CD14-positive monocyte (primary cell): Measurements from ENCODE around the gene CCNJ. TPM values are rescaled to one million over a fixed set of nuclear protein-coding genes. Genes with fewer than 3 reads are reported as not detected.

Source experiments
- DNase-seq, 3 donors: peaks; one replicate each; pipeline ENCODE4 v3.0.0-alpha.2; 2011 to 2022
- H2AFZ ChIP-seq: 2 replicates; pipeline ENCODE4 v1.6.0; 2012; ENCODE audit warnings: mild to moderate bottlenecking, low read depth, low read length, inconsistent platforms; ENCODE audit not compliant: insufficient read depth, poor library complexity, severe bottlenecking
- H3K27ac ChIP-seq, 2 donors: 1 replicate in 1 of 2; 2 replicates in 1 of 2; pipeline ENCODE4 v1.5.1; 2012 to 2013; ENCODE audit warnings: low read length in 2 of 2, control low read depth in 1 of 2, inconsistent platforms in 1 of 2, low read depth in 1 of 2, mild to moderate bottlenecking in 1 of 2
- H3K27me3 ChIP-seq, 2 donors: one replicate each; pipeline versions ENCODE4 v1.6.0 to v1.6.1; 2011 to 2013; ENCODE audit warnings: low read length in 2 of 2; ENCODE audit not compliant: control insufficient read depth in 2 of 2, insufficient read depth in 2 of 2
- H3K36me3 ChIP-seq, 2 donors: replicated peaks in 1 of 2; 1 replicate in 1 of 2; 2 replicates in 1 of 2; pipeline versions ENCODE4 v1.5.1 to v1.6.1; 2012 to 2013; ENCODE audit warnings: low read length in 2 of 2, control low read depth in 1 of 2, inconsistent platforms in 1 of 2, mild to moderate bottlenecking in 1 of 2; ENCODE audit not compliant: insufficient read depth in 2 of 2, control insufficient read depth in 1 of 2
- H3K4me1 ChIP-seq, 2 donors: 1 replicate in 1 of 2; 2 replicates in 1 of 2; pipeline versions ENCODE4 v1.5.1 to v1.6.1; 2012 to 2013; ENCODE audit warnings: low read length in 2 of 2, control low read depth in 1 of 2, inconsistent platforms in 1 of 2, mild to moderate bottlenecking in 1 of 2, moderate library complexity in 1 of 2; ENCODE audit not compliant: insufficient read depth in 2 of 2, control insufficient read depth in 1 of 2
- H3K4me2 ChIP-seq: replicated peaks from 2 replicates; pipeline ENCODE3; 2012; ENCODE audit warnings: low read length, moderate library complexity, mild to moderate bottlenecking; ENCODE audit not compliant: poor library complexity, severe bottlenecking; ENCODE audit errors: extremely low read depth
- H3K4me3 ChIP-seq, 3 experiments: fragments of 200-600 bp in 1 of 3; sonication (generic) in 1 of 3; replicated peaks in 1 of 3; 1 replicate in 2 of 3; 2 replicates in 1 of 3; pipeline ENCODE4 v1.5.1; 2011 to 2013; ENCODE audit warnings: low read length in 3 of 3, mild to moderate bottlenecking in 3 of 3, control low read depth in 2 of 3, low read depth in 2 of 3, inconsistent platforms in 1 of 3, moderate library complexity in 1 of 3
- H3K79me2 ChIP-seq: 2 replicates; pipeline ENCODE4 v1.6.0; 2012; ENCODE audit warnings: mild to moderate bottlenecking, control low read depth, inconsistent platforms, low read length, moderate library complexity; ENCODE audit not compliant: insufficient read depth
- H3K9ac ChIP-seq: 2 replicates; pipeline ENCODE4 v1.6.0; 2017; ENCODE audit warnings: low read length, mild to moderate bottlenecking; ENCODE audit not compliant: insufficient read depth, poor library complexity, severe bottlenecking
- H3K9me3 ChIP-seq, 2 donors: replicated peaks in 1 of 2; 1 replicate in 1 of 2; 2 replicates in 1 of 2; pipeline versions ENCODE4 v1.5.1 to v1.6.1; 2012 to 2013; ENCODE audit warnings: low read length in 2 of 2, control low read depth in 1 of 2; ENCODE audit not compliant: control insufficient read depth in 1 of 2, insufficient read depth in 1 of 2
- H4K20me1 ChIP-seq: 2 replicates; pipeline ENCODE4 v1.6.0; 2012; ENCODE audit warnings: mild to moderate bottlenecking, low read length, control low read depth, moderate library complexity; ENCODE audit not compliant: insufficient read depth
- H3K27ac Mint-ChIP-seq, 7 donors: one replicate each; pipeline ENCODE4 v1.8.0; 2020; ENCODE audit warnings: mild to moderate bottlenecking in 7 of 7, mixed read lengths in 7 of 7, moderate library complexity in 6 of 7, inconsistent platforms in 2 of 7
- H3K27me3 Mint-ChIP-seq, 3 donors: one replicate each; pipeline ENCODE4 v1.8.0; 2021 to 2022; ENCODE audit warnings: low read depth in 3 of 3, mild to moderate bottlenecking in 3 of 3, mixed read lengths in 3 of 3, moderate library complexity in 3 of 3, inconsistent platforms in 1 of 3
- H3K36me3 Mint-ChIP-seq, 2 donors: one replicate each; pipeline ENCODE4 v1.8.0; 2020; ENCODE audit warnings: mixed read lengths in 2 of 2, inconsistent platforms in 1 of 2, mild to moderate bottlenecking in 1 of 2
- H3K4me1 Mint-ChIP-seq: one replicate; pipeline ENCODE4 v1.8.0; 2020; ENCODE audit warnings: mild to moderate bottlenecking, mixed read lengths
- H3K4me3 Mint-ChIP-seq, 2 donors: one replicate each; pipeline ENCODE4 v1.8.0; 2020; ENCODE audit warnings: mild to moderate bottlenecking in 2 of 2, mixed read lengths in 2 of 2, moderate library complexity in 1 of 2
- H3K9me3 Mint-ChIP-seq, 7 donors: one replicate each; pipeline ENCODE4 v1.8.0; 2020 to 2022; ENCODE audit warnings: mixed read lengths in 7 of 7, mild to moderate bottlenecking in 6 of 7, moderate library complexity in 6 of 7, inconsistent platforms in 2 of 7
- CTCF ChIP-seq: fragments of 200-600 bp; IDR thresholded peaks from one replicate; pipeline ENCODE4 v1.8.0; 2022; ENCODE audit warnings: antibody characterized with exemption, mild to moderate bottlenecking
- WGBS: methylation state at CpG from one replicate; pipeline ENCODE4 v1.1.5; 2013; ENCODE audit warnings: missing lambda C conversion rate; ENCODE audit not compliant: insufficient coverage; 5-methylcytosine and 5-hydroxymethylcytosine counted together
- intact Hi-C, 2 donors: fragments of 100-400 bp; cut with micrococcal nuclease; formaldehyde crosslinking; loops; one replicate each; pipeline versions ENCODE4 v1.15.0 to v1.15.1; 2023
- polyA plus RNA-seq, 3 donors: library from polyadenylated mRNA; depleted of rRNA in 1 of 3; unstranded in 2 of 3; stranded (reverse) in 1 of 3; fragments of 300-500 nt in 2 of 3; fragments of >200 nt in 1 of 3; fragmentation: Illumina TruSeq in 2 of 3; gene quantifications; 1 replicate in 2 of 3; 2 replicates in 1 of 3; pipeline ENCODE4 v1.2.3, GENCODE V29; 2012 to 2021

CCNJ gene
- polyA plus RNA-seq, 3 donors: 1.3 to 9.2 (median 2.5) TPM

GRCh38 chr10:96021332-96021731 is 22.1 kb upstream of the CCNJ start:
- peaks cover 0 to 2% of the 10 kb centered on the region in 2 donors for H3K36me3 Mint-ChIP-seq
- intact Hi-C loops: no loop called here
- no peak overlapping the region for H3K4me3 ChIP-seq
- no peak overlapping the region for H3K27ac Mint-ChIP-seq
- no peaks in the 10 kb centered on the region for H3K9me3 ChIP-seq
- DNase-seq: no peak
- H3K27me3 ChIP-seq: no peaks in the 10 kb centered on the region
- no peaks in the 10 kb centered on the region for H3K79me2 ChIP-seq
- no peaks in the 10 kb centered on the region for H3K9me3 Mint-ChIP-seq
- H3K36me3 ChIP-seq: no peaks in the 10 kb centered on the region
- H2AFZ ChIP-seq: no peak overlapping the region
- no peak overlapping the region for H3K4me3 Mint-ChIP-seq
- H3K9ac ChIP-seq: no peak overlapping the region
- no peak overlapping the region for H3K4me2 ChIP-seq
- H4K20me1 ChIP-seq: no peaks in the 10 kb centered on the region
- whole genome bisulfite sequencing: no CpG with 5 or more reads among the region's 1 CpG
- H3K4me1 ChIP-seq: no peaks in the 10 kb centered on the region
- H3K4me1 Mint-ChIP-seq: peaks cover 2% of the 10 kb centered on the region
- peaks cover 0 to 3% (median 2%) of the 10 kb centered on the region in 3 donors for H3K27me3 Mint-ChIP-seq
- no peak overlapping the region for H3K27ac ChIP-seq
- TF ChIP-seq CTCF: no peak

- no peak overlapping the region for H3K27ac Mint-ChIP-seq
- Histone ChIP-seq H3K36me3 (no peaks in the 10 kb centered on the region), H3K27ac (no peak overlapping the region), H3K4me2 (no peak overlapping the region), H3K4me1 (no peaks in the 10 kb centered on the region), H3K4me3 (no peak overlapping the region), H4K20me1 (no peaks in the 10 kb centered on the region), H2AFZ (no peak overlapping the region), H3K9ac (no peak overlapping the region), H3K9me3 (no peaks in the 10 kb centered on the region), H3K79me2 (no peaks in the 10 kb centered on the region), H3K27me3 (no peaks in the 10 kb centered on the region)
- TF ChIP-seq CTCF: no peak
- DNase-seq: no peak
- intact Hi-C loops: no loop called here
- H3K27me3 Mint-ChIP-seq: peaks cover 0 to 2% (median 1%) of the 10 kb centered on the region in 3 donors
- H3K4me1 Mint-ChIP-seq: no peaks in the 10 kb centered on the region
- H3K4me3 Mint-ChIP-seq: no peak overlapping the region
- H3K36me3 Mint-ChIP-seq: peaks cover 2 to 5% of the 10 kb centered on the region in 2 donors
- 95% methylated on average over 2 of the region's 2 CpGs for WGBS
- H3K9me3 Mint-ChIP-seq: no peaks in the 10 kb centered on the region
Measured at GRCh38 chr10:96022739-96023138, 20.6 kb upstream of the CCNJ start.
